ENCODE data around the gene UBP1. TPM values are rescaled to one million over a fixed set of nuclear protein-coding genes. Genes with fewer than 3 reads are reported as not detected.
"Not testable (repeated sequence)": the region's sequence is repeated elsewhere in the genome, so short reads cannot be mapped to it uniquely, and the experiment has no call there.

UBP1 gene
- total and polyA plus RNA-seq, 4 donors, result 39.8 to 62.8 (median 51.0) TPM

DNA sequence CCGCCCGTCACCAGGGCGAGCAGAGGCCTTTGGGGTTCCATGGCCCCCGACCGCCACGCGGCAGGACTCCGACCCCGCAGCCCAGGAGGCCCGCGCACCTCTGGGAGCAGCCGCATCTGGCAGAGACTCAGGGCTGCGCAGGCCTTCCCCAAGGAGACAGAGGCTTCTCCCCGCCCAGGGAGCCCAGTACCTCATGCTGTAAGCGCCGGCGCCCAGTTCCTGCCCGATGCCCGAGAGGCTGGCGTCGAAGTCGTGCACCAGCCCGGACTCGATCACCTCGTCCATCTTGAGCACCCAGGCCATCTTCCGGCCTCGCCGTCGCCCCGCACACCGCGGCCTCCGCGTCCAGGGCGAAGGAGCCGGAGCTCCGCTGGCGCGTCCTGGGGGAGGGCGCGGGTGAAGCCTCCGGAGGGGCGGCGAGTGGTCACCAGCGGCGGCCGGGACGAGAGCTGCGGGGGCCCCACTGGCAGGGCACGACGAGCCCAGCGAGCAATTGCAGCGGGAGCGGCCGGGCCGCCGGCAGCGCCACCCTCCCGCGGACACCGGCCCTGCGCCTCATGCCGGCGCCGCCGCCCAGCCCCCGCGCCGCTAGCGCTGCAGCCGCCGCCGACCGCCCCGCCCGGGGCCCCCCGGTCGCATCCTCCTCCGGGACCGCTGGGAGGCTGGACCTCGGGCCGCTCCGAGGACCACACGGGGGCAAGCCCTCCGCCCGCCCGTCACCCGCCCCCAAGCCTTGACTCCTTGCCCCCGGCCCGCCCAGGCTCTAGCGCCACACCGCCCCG is 468 bp downstream of the UBP1 start:
- Histone ChIP-seq H3K4me1 (ENCODE audit: control insufficient read depth in 1 of 2, insufficient read depth in 2 of 2, low read length in 2 of 2) (peaks cover 0 to 4% of the 10 kb centered on the region in 2 donors), H3K27ac (ENCODE audit: low read depth in 1 of 2, low read length in 2 of 2) (peak overlapping the region in 1 of 2 donors; percentile 74), H3K4me3 (ENCODE audit: low read length in 2 of 2) (peak overlapping the region; percentile 55 to 74), H3K36me3 (ENCODE audit: control insufficient read depth in 1 of 2, insufficient read depth in 2 of 2, low read length in 1 of 2) (no peaks in the 10 kb centered on the region), H3K27me3 (ENCODE audit: control insufficient read depth in 1 of 2, insufficient read depth in 2 of 2, low read length in 1 of 2) (no peaks in the 10 kb centered on the region), H3K9me3 (ENCODE audit: control insufficient read depth, low read length) (no peaks in the 10 kb centered on the region)
- ATAC-seq (ENCODE audit: low FRiP score) (peak; percentile 1), DNase-seq (peak; percentile 73 to 87)
- intact Hi-C loops (cut with DNase I), result no loop called here
- 0% methylated on average over 64 to 93 of the region's 93 CpGs for WGBS, 2 donors

DNA sequence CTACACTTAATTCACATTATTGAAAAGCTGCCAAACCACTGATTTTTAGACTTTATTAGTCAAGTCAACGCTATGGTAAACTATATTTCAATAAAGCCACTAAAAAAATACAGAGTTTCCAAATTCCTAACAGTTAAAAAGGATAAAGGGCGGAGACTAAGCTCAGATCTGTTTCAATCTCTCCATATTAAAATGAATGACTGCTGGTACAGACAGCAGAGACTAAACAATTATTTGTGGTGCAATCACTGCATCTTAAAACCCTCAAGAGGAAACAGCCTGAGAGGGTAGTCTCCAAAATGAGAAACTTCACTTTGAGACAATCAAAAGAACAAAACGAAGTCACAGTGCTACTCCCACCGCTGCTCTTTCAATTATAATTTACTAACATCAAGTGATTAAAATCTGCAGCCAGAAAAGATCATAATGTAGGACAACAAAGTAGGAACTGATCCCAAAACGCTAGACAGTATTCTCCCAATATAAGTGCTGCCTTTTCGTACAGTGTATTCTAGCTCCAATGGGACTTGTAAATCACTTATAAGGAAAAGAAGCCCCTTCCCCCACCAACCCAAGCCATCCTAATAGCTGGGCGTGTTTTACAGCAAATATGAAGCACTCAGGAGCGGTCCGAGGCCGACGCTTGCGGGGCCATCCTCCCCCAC is 1.2 kb downstream of the UBP1 start:
- intact Hi-C loops (cut with DNase I), result no loop called here
- peaks cover 0 to 4% of the 10 kb centered on the region in 2 donors for H3K4me1 ChIP-seq (ENCODE audit: control insufficient read depth in 1 of 2, insufficient read depth in 2 of 2, low read length in 2 of 2)

DNA sequence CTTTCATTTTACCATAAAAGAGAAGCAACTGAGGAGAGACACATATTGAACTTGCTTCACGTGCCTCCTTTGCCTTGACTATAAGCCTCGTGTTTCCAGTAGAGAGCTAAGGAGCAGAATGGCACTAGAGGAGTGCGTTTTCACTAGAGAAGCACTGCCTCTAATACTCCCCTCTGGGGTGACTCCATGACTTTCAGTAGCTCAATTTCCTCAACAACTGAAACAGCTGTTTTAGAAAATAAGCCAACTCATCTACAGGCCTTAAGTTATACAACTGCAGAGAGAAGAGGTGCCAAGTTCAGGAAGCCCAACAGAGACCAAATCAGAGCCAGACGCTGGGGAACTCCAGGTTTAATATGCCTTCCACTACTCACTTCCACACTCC is 1.9 kb downstream of the UBP1 start:
- Histone ChIP-seq H3K27me3 (ENCODE audit: control insufficient read depth in 1 of 2, insufficient read depth in 2 of 2, low read length in 1 of 2) (no peaks in the 10 kb centered on the region), H3K4me3 (ENCODE audit: low read length in 2 of 2) (peak overlapping the region; percentile 55 to 74), H3K4me1 (ENCODE audit: control insufficient read depth in 1 of 2, insufficient read depth in 2 of 2, low read length in 2 of 2) (peaks cover 0 to 4% of the 10 kb centered on the region in 2 donors), H3K9me3 (ENCODE audit: control insufficient read depth, low read length) (no peaks in the 10 kb centered on the region), H3K36me3 (ENCODE audit: control insufficient read depth in 1 of 2, insufficient read depth in 2 of 2, low read length in 1 of 2) (no peaks in the 10 kb centered on the region), H3K27ac (ENCODE audit: low read depth in 1 of 2, low read length in 2 of 2) (peak overlapping the region; percentile 30 to 48)
- intact Hi-C loops (cut with DNase I), result no loop called here
- 3 to 7% methylated on average over 4 of the region's 4 CpGs for WGBS, 2 donors
- DNase-seq, result no peak
- no peak for ATAC-seq (ENCODE audit: low FRiP score)

More for the DNA sequence above, 1.2 kb downstream of the UBP1 start:
- no peak for ATAC-seq (ENCODE audit: low FRiP score)
- Histone ChIP-seq H3K4me3 (ENCODE audit: low read length in 2 of 2) (peak overlapping the region; percentile 55 to 74), H3K27me3 (ENCODE audit: control insufficient read depth in 1 of 2, insufficient read depth in 2 of 2, low read length in 1 of 2) (no peaks in the 10 kb centered on the region), H3K36me3 (ENCODE audit: control insufficient read depth in 1 of 2, insufficient read depth in 2 of 2, low read length in 1 of 2) (no peaks in the 10 kb centered on the region), H3K27ac (ENCODE audit: low read depth in 1 of 2, low read length in 2 of 2) (peak overlapping the region; percentile 20 to 74), H3K9me3 (ENCODE audit: control insufficient read depth, low read length) (no peaks in the 10 kb centered on the region)
- DNase-seq, result no peak
- 1 to 2% methylated on average over 12 of the region's 12 CpGs for WGBS, 2 donors

DNA sequence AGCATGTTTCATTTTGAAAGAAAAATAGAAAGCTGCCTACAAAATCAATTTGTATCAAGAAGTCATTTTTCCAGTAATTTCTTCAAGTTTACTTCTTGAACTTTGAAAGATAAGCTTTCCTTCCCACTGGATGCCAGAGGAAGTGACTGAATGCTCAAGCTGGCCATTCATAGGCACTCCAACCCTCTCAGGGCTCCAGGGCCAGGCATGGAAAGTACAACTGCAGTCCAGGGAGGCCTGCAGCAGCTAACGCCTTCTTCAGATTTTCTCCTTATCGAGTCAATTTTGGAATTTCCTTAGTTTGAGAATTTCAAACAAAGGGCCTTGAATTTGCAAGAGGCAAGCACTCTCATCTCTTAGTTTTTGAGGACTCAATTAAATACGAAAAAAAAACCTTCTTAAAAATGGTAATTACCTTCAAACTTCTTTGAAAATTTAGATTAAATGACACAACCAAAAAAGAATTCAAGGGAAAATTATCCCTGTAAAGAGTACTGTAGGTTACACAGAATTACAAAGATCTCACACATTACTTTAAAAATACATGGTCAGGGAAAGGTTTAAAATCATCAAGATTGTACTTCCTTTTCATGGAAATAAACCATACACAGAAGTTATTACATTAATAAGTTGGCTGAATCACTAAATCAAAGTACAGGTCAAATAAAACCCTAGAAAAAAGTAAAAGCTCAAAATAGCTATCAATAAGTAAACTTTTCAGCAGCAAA is 2.5 kb downstream of the UBP1 start:
- WGBS, 2 donors, result 15 to 18% methylated on average over 3 of the region's 3 CpGs
- DNase-seq, result peak in 1 of 2 donors; percentile 59
- Histone ChIP-seq H3K9me3 (ENCODE audit: control insufficient read depth, low read length) (no peaks in the 10 kb centered on the region), H3K27me3 (ENCODE audit: control insufficient read depth in 1 of 2, insufficient read depth in 2 of 2, low read length in 1 of 2) (no peaks in the 10 kb centered on the region), H3K36me3 (ENCODE audit: control insufficient read depth in 1 of 2, insufficient read depth in 2 of 2, low read length in 1 of 2) (no peaks in the 10 kb centered on the region), H3K27ac (ENCODE audit: low read depth in 1 of 2, low read length in 2 of 2) (peak overlapping the region in 1 of 2 donors; percentile 46), H3K4me3 (ENCODE audit: low read length in 2 of 2) (peak overlapping the region; percentile 55 to 74), H3K4me1 (ENCODE audit: control insufficient read depth in 1 of 2, insufficient read depth in 2 of 2, low read length in 2 of 2) (peaks cover 0 to 4% of the 10 kb centered on the region in 2 donors)
- no peak for ATAC-seq (ENCODE audit: low FRiP score)
- intact Hi-C loops (cut with DNase I), result no loop called here

DNA sequence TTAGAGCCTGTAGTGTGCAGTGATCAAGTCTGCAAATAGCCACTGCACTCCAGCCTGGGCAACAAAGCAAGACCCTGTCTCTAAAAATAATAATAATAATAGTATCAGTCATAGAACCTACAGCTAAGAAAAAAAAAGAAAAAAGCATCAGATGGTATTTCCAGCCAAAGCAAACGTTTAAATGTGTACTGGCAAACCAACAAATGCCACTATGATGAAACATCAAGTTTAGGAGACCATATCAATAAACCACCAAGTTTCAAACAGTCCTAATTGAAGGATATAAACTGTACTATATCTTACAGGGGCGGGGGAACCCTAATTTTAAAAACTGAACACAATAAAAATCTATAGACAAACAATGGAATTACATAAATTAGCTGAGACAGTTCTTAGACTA is 6.4 kb downstream of the UBP1 start:
- no peaks in the 10 kb centered on the region for H3K27me3 ChIP-seq (ENCODE audit: control insufficient read depth in 1 of 2, insufficient read depth in 2 of 2, low read length in 1 of 2)
- H3K9me3 ChIP-seq (ENCODE audit: control insufficient read depth, low read length), result no peaks in the 10 kb centered on the region
- H3K36me3 ChIP-seq (ENCODE audit: control insufficient read depth in 1 of 2, insufficient read depth in 2 of 2, low read length in 1 of 2), result no peaks in the 10 kb centered on the region
- 43 to 47% methylated on average over 2 of the region's 2 CpGs for WGBS, 2 donors
- no peak for DNase-seq
- H3K4me3 ChIP-seq (ENCODE audit: low read length in 2 of 2), result no peak overlapping the region
- no peak overlapping the region for H3K27ac ChIP-seq (ENCODE audit: low read depth in 1 of 2, low read length in 2 of 2)
- H3K4me1 ChIP-seq (ENCODE audit: control insufficient read depth in 1 of 2, insufficient read depth in 2 of 2, low read length in 2 of 2), result peaks cover 4 to 9% of the 10 kb centered on the region in 2 donors
- intact Hi-C loops (cut with DNase I), result loop anchor here in 1 of 2 donors (5.0 kb wide), 1 partner anchor 42 kb away; no protein-coding TSS in a partner anchor
- ATAC-seq (ENCODE audit: low FRiP score), result no peak

DNA sequence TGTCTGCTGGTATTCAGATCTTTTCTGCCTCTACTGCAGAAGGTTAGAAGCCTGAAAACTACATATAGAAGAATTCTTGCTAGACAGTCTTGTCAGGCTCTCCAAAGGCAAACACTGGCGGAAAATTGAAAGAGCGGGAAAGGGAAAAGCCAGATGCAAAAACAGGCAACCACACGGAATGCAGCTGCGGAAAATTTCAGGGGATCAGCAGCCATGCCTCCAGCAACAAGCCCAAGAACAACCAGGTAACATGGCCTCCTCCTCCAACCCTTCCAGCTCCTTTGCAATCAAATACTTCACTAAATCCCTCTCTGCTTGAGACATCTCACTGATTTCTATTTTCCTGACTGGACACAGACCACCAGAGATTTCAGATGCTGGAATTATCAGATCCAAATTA is 9.6 kb downstream of the UBP1 start:
- peaks cover 6 to 8% of the 10 kb centered on the region in 2 donors for H3K4me1 ChIP-seq (ENCODE audit: control insufficient read depth in 1 of 2, insufficient read depth in 2 of 2, low read length in 2 of 2)
- DNase-seq (no peak), ATAC-seq (ENCODE audit: low FRiP score) (no peak)
- H3K27ac ChIP-seq (ENCODE audit: low read depth in 1 of 2, low read length in 2 of 2), result no peak overlapping the region
- H3K27me3 ChIP-seq (ENCODE audit: control insufficient read depth in 1 of 2, insufficient read depth in 2 of 2, low read length in 1 of 2), result no peaks in the 10 kb centered on the region
- intact Hi-C loops (cut with DNase I), result loop anchor here in 1 of 2 donors (5.0 kb wide), 1 partner anchor 38 kb away; no protein-coding TSS in a partner anchor
- no peak overlapping the region for H3K4me3 ChIP-seq (ENCODE audit: low read length in 2 of 2)
- H3K9me3 ChIP-seq (ENCODE audit: control insufficient read depth, low read length), result no peaks in the 10 kb centered on the region
- H3K36me3 ChIP-seq (ENCODE audit: control insufficient read depth in 1 of 2, insufficient read depth in 2 of 2, low read length in 1 of 2), result no peaks in the 10 kb centered on the region
- WGBS, 2 donors, result 90 to 91% methylated on average over 4 of the region's 4 CpGs

DNA sequence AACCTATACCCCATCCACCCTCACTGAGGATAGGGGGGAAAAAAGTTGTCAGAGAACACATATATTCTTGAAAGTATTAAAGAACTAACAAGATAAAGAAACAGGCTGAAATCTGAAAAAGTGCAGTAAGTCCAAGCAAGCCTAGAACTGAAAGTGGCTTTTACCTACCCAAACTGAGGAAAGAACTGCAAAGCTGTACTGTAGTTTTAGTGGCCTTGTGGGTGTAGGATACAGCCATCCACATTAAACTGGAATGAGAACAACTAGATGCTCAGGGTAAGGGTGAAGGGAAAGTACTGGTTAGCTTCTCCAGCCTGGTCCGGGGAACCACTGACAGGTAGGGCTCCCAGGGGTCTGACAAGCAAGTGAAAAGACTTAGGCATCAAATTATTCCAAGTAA is 10.1 kb downstream of the UBP1 start:
- intact Hi-C loops (cut with DNase I), result loop anchor here in 1 of 2 donors (5.0 kb wide), 1 partner anchor 38 kb away; no protein-coding TSS in a partner anchor
- 65 to 79% methylated on average over 1 of the region's 1 CpG for WGBS, 2 donors
- Histone ChIP-seq H3K9me3 (ENCODE audit: control insufficient read depth, low read length) (no peaks in the 10 kb centered on the region), H3K27me3 (ENCODE audit: control insufficient read depth in 1 of 2, insufficient read depth in 2 of 2, low read length in 1 of 2) (no peaks in the 10 kb centered on the region), H3K4me3 (ENCODE audit: low read length in 2 of 2) (no peak overlapping the region), H3K4me1 (ENCODE audit: control insufficient read depth in 1 of 2, insufficient read depth in 2 of 2, low read length in 2 of 2) (peaks cover 5 to 6% of the 10 kb centered on the region in 2 donors), H3K36me3 (ENCODE audit: control insufficient read depth in 1 of 2, insufficient read depth in 2 of 2, low read length in 1 of 2) (no peaks in the 10 kb centered on the region), H3K27ac (ENCODE audit: low read depth in 1 of 2, low read length in 2 of 2) (no peak overlapping the region)
- DNase-seq (no peak), ATAC-seq (ENCODE audit: low FRiP score) (no peak)

DNA sequence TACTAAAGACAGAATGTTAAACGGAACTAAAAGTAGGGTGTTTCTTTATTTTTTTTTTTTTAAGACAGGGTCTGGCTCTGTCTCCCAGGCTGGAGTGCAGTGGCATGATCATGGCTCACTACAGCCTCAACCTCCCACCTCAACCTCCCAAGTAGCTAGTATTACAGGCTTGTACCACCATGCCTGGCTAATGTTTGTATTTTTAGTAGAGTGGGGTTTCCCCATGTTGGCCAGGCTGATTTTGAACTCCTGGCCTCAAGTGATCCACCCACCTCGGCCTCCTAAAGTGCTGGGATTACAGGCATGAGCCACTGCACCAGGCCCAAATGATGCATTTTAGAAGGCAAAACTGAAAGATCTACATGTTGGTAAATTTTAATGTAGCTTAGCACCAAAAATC is 10.9 kb downstream of the UBP1 start:
- intact Hi-C loops (cut with DNase I); ATAC-seq (ENCODE audit: low FRiP score): not testable (repeated sequence)

More for the DNA sequence above, 10.9 kb downstream of the UBP1 start:
- DNase-seq; H3K36me3 ChIP-seq (ENCODE audit: control insufficient read depth in 1 of 2, insufficient read depth in 2 of 2, low read length in 1 of 2); H3K4me1 ChIP-seq (ENCODE audit: control insufficient read depth in 1 of 2, insufficient read depth in 2 of 2, low read length in 2 of 2); H3K9me3 ChIP-seq (ENCODE audit: control insufficient read depth, low read length); H3K4me3 ChIP-seq (ENCODE audit: low read length in 2 of 2); H3K27me3 ChIP-seq (ENCODE audit: control insufficient read depth in 1 of 2, insufficient read depth in 2 of 2, low read length in 1 of 2); H3K27ac ChIP-seq (ENCODE audit: low read depth in 1 of 2, low read length in 2 of 2): not testable (repeated sequence)
- 55 to 58% methylated on average over 2 of the region's 2 CpGs for WGBS, 2 donors
